Purkinje cell (primary cell): ENCODE data around the gene BPTF. TPM values are rescaled to one million over a fixed set of nuclear protein-coding genes. Genes with fewer than 3 reads are reported as not detected.

Experiments used
- polyA plus RNA-seq: library from polyadenylated mRNA; unstranded; fragments of >200 nt; fragmentation: Nextera tagmentation; gene quantifications from 2 replicates; pipeline ENCODE4 v1.2.1, GENCODE V29; 2014

Gene BPTF, protein sequence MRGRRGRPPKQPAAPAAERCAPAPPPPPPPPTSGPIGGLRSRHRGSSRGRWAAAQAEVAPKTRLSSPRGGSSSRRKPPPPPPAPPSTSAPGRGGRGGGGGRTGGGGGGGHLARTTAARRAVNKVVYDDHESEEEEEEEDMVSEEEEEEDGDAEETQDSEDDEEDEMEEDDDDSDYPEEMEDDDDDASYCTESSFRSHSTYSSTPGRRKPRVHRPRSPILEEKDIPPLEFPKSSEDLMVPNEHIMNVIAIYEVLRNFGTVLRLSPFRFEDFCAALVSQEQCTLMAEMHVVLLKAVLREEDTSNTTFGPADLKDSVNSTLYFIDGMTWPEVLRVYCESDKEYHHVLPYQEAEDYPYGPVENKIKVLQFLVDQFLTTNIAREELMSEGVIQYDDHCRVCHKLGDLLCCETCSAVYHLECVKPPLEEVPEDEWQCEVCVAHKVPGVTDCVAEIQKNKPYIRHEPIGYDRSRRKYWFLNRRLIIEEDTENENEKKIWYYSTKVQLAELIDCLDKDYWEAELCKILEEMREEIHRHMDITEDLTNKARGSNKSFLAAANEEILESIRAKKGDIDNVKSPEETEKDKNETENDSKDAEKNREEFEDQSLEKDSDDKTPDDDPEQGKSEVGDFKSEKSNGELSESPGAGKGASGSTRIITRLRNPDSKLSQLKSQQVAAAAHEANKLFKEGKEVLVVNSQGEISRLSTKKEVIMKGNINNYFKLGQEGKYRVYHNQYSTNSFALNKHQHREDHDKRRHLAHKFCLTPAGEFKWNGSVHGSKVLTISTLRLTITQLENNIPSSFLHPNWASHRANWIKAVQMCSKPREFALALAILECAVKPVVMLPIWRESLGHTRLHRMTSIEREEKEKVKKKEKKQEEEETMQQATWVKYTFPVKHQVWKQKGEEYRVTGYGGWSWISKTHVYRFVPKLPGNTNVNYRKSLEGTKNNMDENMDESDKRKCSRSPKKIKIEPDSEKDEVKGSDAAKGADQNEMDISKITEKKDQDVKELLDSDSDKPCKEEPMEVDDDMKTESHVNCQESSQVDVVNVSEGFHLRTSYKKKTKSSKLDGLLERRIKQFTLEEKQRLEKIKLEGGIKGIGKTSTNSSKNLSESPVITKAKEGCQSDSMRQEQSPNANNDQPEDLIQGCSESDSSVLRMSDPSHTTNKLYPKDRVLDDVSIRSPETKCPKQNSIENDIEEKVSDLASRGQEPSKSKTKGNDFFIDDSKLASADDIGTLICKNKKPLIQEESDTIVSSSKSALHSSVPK (N-terminal part only)
- polyA plus RNA-seq, result 33.4 and 45.6 TPM in 2 replicates

DNA sequence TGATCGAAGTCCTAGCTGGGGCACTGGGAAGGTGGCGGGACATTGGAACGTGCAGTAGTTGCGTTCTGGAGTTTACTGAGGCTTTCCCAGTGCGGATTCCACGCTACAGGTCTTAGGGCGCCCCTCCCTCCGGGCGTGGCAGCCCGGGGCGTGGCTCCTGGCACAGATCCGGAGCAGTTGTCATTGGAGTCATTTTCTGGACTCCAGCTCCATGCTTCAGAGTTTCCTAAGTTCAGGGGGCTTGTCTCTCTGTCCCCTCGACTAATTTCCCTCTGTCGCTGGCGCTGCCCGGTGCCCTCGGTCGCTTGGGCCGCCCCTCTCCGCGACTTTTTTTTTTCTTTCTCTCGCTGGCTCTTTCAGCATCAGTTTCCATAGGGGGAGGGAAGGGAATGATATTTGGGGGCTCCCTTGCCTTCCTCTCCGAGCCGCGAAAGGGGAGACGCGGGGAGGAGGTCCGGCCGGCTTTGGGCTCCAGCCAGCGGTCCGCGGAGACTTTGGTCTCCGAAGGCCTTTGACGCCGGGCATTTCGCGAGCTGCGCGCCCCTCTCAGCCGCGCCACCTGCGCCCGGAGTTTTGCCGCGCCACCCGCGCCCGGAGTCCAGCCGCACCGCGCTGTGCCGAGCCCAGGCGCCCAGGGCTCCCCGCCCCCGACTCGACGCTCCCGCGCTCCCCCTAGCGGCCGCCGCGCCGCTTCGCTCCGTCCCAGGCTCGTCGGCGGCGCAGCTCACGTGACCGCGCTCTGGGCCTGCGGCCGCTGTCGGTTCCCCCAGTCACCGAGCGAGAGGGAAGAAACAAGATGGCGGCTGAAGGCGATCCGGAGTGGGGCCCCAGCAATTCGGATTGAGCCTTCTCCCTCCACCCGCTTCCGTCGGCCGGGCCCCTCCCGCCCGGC is at the start of gene BPTF:
Gene BPTF, plus strand, starts transcription at position 769 of the 892 bp plus-strand sequence. CDS start 222 bp downstream, outside the sequence.

DNA sequence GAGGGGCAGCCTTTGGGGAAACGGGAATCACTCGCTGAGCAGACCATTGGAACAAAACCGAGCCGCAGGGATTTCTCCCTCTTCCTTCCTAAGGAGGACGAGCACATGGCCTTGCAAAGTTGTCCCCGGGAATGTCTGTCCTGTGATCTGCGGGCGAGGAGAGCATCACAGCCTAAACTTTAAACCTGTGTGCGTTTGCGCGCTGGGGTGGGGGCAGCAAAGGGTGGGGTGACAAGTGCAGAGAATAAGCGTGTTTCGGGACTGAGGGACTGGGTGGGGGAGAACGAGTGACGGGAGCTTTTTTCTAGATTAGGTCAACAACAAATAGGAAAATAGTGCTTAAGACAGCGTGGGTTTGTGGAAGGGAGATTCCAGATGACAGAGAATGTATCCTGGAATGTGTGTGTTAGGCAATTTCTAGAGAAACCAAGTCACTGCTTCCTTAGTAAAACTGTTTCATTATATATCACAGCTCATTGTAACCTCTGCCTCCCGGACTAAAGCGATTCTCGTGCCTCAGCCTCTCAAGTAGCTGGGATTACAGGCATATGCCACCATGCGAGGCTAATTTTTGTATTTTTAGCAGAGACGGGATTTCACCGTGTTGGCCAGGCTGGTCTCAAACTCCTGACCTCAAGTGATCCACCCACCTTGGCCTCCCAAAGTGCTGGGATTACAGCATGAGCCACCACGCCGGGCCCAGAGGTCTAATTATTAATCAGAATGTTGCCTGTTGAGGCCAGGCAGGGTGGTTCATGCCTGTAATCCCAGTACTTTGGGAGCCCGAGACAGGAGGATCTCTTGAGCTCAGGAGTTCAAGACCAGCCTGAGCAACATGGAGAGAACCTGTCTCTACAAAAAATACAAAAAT is 171.2 kb downstream of the BPTF start, which contains the start of gene C17orf58:
Gene C17orf58, minus strand, starts transcription at position 169 of the 871 bp plus-strand sequence. CDS start 271 bp downstream, outside the sequence.

Other genes starting within 250 kb of the BPTF start
- gene NOL11, start 107.6 kb upstream of the BPTF start, polyA plus RNA-seq, result 94.7 and 105 TPM in 2 replicates
- gene C17orf58, start 171.0 kb downstream of the BPTF start, polyA plus RNA-seq, result 18.0 and 19.1 TPM in 2 replicates
- gene KPNA2, start 210.2 kb downstream of the BPTF start, polyA plus RNA-seq, result 108 and 115 TPM in 2 replicates